Measurements from ENCODE around the gene CYTH1. TPM values are rescaled to one million over a fixed set of nuclear protein-coding genes. Genes with fewer than 3 reads are reported as not detected.
A peak's percentile ranks its signal among the peaks of the same experiment; 100 is the strongest.

CYTH1 gene
- total and polyA plus RNA-seq, 10 of the 15 experiments (the other 5 are each of a cell fraction or from before 2014, with no cell fraction given): 6.6 to 188 (median 145) TPM

DNA sequence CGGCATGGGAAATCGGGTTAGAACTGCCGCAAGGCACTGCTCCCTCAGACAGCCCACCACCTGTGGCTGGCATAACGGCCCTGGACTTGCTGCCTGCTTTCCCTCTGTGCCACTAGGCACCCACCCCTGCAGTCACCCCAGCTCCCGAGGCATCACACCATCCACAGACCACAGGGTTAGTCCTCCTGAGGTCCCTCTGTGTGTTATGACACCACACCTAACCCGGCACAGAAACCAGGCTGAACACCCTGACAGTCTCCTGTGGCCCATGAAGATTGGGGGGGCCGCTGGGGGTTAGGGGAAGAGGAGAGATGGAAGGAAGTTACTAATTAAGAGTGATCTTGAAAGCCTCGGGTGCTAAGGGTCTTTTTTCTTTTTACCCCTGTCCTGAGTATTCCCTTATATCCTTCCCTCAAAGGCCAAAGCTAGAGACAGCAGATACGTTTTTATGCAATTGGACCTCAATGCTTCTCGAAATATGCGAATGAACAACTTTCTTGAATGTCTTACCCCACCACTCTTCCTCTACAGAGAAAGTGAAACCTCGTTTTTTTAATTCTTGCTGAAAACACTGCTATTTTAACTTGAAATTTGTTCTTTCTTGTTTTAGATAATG is 7.0 kb downstream of the CYTH1 start:
- no TSS peak for BruUV-seq (replicated peaks)
- under 1% methylated on average over 12 of the region's 12 CpGs for WGBS (ENCODE audit: insufficient coverage, insufficient replicate concordance, low lambda C conversion rate, missing lambda C conversion rate)
- peaks cover 43% of the 10 kb centered on the region for H3K4me1 ChIP-seq (ENCODE audit: control insufficient read depth, insufficient read depth, low read length)
- peaks cover 0 to 8% of the 10 kb centered on the region in 2 experiments; a peak in 2 of 4 replicates for H3K36me3 ChIP-seq (ENCODE audit: control insufficient read depth in 2 of 2, insufficient read depth in 2 of 2, low read length in 1 of 2)
- peak overlapping the region; percentile 97 for H3K27ac ChIP-seq (ENCODE audit: control insufficient read depth, insufficient read depth)
- no peaks in the 10 kb centered on the region for H4K20me1 ChIP-seq (ENCODE audit: control insufficient read depth, insufficient read depth)
- no peak for DNase-seq (ENCODE audit: low read depth, low spot score)
- CTCF ChIA-PET: interaction anchor here (0.6 to 2.0 kb wide), 7 partner anchors 35 to 249 kb away, joined by 3 to 7 read pairs (median 3); no protein-coding TSS in a partner anchor
- no peak overlapping the region for H2AFZ ChIP-seq (ENCODE audit: control insufficient read depth, low read depth, low read length)
- peaks cover 94% of the 10 kb centered on the region for H3K79me2 ChIP-seq (ENCODE audit: control insufficient read depth, insufficient read depth, low read length)
- RAD21 ChIA-PET (ENCODE audit: unreplicated experiment): interaction anchor here (0.6 to 3.2 kb wide), 13 partner anchors 16 to 79 kb away, joined by 3 to 18 read pairs (median 3); no protein-coding TSS in a partner anchor
- no peaks in the 10 kb centered on the region for H3K27me3 ChIP-seq (replicated peaks in 1 of 2; ENCODE audit: control insufficient read depth in 2 of 2, insufficient read depth in 2 of 2, low read length in 1 of 2)
- peak; percentile 13 for FAIRE-seq
- peak overlapping the region; percentile 100 for H3K4me2 ChIP-seq (ENCODE audit: control insufficient read depth, insufficient read depth)
- peak overlapping the region; percentile 96 for H3K9ac ChIP-seq (ENCODE audit: control insufficient read depth, insufficient read depth, low read length)
- ATAC-seq: peak; percentile 69
- POLR2A ChIA-PET: interaction anchor here (0.8 to 12.8 kb wide), 7 partner anchors 8 to 68 kb away, joined by 3 to 131 read pairs (median 6); no protein-coding TSS in a partner anchor
- peak overlapping the region; percentile 68 for H3K4me3 ChIP-seq
- H3K9me3 ChIP-seq (replicated peaks; ENCODE audit: control insufficient read depth, insufficient read depth, low read length): no peaks in the 10 kb centered on the region
- in situ Hi-C loops (cut with MboI): no loop called here
- intact Hi-C loops (cut with micrococcal nuclease; ENCODE audit: unreplicated experiment): no loop called here
- SMC1A ChIA-PET (ENCODE audit: uncharacterized antibody, unreplicated experiment): interaction anchor here (0.7 to 3.0 kb wide), 16 partner anchors 9 to 67 kb away, joined by 3 to 18 read pairs (median 5); no protein-coding TSS in a partner anchor
- peak; percentile 39 for TF ChIP-seq CREM (IDR thresholded peaks at IDR 0.05; ENCODE audit: low read depth)
- TF ChIP-seq NR2F1 (conservative IDR thresholded peaks at IDR 0.05): peak; percentile 46; the same call in 1 of the 2 replicates
- peak; percentile 48 for TF ChIP-seq SKIL (IDR thresholded peaks at IDR 0.05; ENCODE audit: low read depth, poor library complexity, severe bottlenecking)
- peak; percentile 76; the same call in 1 of the 2 replicates for TF ChIP-seq BACH1 (IDR thresholded peaks at IDR 0.05; ENCODE audit: borderline replicate concordance)
- TF ChIP-seq EGR1 (IDR thresholded peaks at IDR 0.05; ENCODE audit: borderline replicate concordance in 1 of 2, low read depth in 2 of 2, low read length in 2 of 2): no peak; a peak in 1 of 3 replicates
- no peak for TF ChIP-seq NFYA (IDR thresholded peaks at IDR 0.05; ENCODE audit: borderline replicate concordance, low read depth, low read length)
- TF ChIP-seq, protein P1, sequence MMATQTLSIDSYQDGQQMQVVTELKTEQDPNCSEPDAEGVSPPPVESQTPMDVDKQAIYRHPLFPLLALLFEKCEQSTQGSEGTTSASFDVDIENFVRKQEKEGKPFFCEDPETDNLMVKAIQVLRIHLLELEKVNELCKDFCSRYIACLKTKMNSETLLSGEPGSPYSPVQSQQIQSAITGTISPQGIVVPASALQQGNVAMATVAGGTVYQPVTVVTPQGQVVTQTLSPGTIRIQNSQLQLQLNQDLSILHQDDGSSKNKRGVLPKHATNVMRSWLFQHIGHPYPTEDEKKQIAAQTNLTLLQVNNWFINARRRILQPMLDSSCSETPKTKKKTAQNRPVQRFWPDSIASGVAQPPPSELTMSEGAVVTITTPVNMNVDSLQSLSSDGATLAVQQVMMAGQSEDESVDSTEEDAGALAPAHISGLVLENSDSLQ (IDR thresholded peaks at IDR 0.05): peak; percentile 36; the same call in 1 of the 2 replicates
- TF ChIP-seq POLR2AphosphoS2 (IDR thresholded peaks at IDR 0.05; ENCODE audit: low read depth, low read length): 0 out of 2 replicates have a peak, but pooled peaks have one; percentile 44
- TF ChIP-seq KAT2A (conservative IDR thresholded peaks at IDR 0.05; ENCODE audit: control insufficient read depth, low read depth, low read length): no peak
- TF ChIP-seq GATAD2B (conservative IDR thresholded peaks at IDR 0.05; ENCODE audit: low read depth): peak; percentile 68
- TF ChIP-seq POU2F2 (IDR thresholded peaks at IDR 0.05; ENCODE audit: borderline replicate concordance, low read depth, low read length): peak; percentile 49; the same call in 1 of the 3 replicates
- TF ChIP-seq SMAD1 (IDR thresholded peaks at IDR 0.05; ENCODE audit: low read depth, partially characterized antibody): peak; percentile 68
- peak in 1 of 2 experiments; percentile 81; a peak in 2 of 4 replicates for TF ChIP-seq ETV6 (conservative IDR thresholded peaks at IDR 0.05 in 1 of 2, IDR thresholded peaks at IDR 0.05 in 1 of 2; ENCODE audit: borderline replicate concordance in 1 of 2, low read depth in 1 of 2)
- TF ChIP-seq MEF2A (IDR thresholded peaks at IDR 0.05; ENCODE audit: insufficient read depth, low read depth, low read length): 0 out of 2 replicates have a peak, but pooled peaks have one; percentile 10
- TF ChIP-seq EP300 (IDR thresholded peaks at IDR 0.05; ENCODE audit: borderline replicate concordance in 1 of 2, control insufficient read depth in 1 of 2, low read depth in 2 of 2, low read length in 2 of 2): peak in 1 of 2 experiments; percentile 44; a peak in 2 of 4 replicates
- peak; percentile 70 for TF ChIP-seq NBN (IDR thresholded peaks at IDR 0.05)
- TF ChIP-seq PAX5 (IDR thresholded peaks at IDR 0.05; ENCODE audit: borderline replicate concordance, low read depth, low read length): peak; percentile 26; the same call in 1 of the 2 replicates

Data from GM12878 (cell line).